ENCODE data around the gene PTCSC3.
"Not testable (repeated sequence)": the region's sequence is repeated elsewhere in the genome, so short reads cannot be mapped to it uniquely, and the experiment has no call there.

The PTCSC3 gene

DNA sequence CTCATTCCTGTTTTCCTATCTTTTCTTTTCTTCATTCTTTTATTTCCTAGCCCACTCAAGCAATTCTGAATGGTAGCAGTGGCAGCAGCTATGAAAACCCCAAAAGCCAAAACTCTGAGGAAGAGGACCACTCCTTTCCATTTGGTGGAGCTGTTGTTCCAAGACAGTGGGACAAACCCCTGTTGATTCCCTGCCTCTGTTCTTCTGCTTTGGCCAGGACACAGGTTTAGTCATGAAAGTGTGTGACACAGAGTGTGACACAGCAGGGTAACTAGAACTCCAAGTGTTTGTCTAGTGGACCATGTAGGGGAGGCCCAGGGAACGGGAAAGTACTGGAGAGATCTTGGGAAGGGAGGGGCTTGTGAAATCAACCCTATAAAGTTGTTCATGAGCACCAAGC, 71.1 kb downstream of the PTCSC3 start:
- TF ChIP-seq, protein P1, sequence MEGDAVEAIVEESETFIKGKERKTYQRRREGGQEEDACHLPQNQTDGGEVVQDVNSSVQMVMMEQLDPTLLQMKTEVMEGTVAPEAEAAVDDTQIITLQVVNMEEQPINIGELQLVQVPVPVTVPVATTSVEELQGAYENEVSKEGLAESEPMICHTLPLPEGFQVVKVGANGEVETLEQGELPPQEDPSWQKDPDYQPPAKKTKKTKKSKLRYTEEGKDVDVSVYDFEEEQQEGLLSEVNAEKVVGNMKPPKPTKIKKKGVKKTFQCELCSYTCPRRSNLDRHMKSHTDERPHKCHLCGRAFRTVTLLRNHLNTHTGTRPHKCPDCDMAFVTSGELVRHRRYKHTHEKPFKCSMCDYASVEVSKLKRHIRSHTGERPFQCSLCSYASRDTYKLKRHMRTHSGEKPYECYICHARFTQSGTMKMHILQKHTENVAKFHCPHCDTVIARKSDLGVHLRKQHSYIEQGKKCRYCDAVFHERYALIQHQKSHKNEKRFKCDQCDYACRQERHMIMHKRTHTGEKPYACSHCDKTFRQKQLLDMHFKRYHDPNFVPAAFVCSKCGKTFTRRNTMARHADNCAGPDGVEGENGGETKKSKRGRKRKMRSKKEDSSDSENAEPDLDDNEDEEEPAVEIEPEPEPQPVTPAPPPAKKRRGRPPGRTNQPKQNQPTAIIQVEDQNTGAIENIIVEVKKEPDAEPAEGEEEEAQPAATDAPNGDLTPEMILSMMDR (IDR thresholded peaks at IDR 0.05; ENCODE audit: low read depth, low read length, missing control alignments) = peak; percentile 15
- Histone ChIP-seq H3K27ac (no peak overlapping the region), H3K27me3 (replicated peaks) (no peaks in the 10 kb centered on the region), H3K36me3 (replicated peaks) (no peaks in the 10 kb centered on the region), H3K4me3 (ENCODE audit: low read depth, low read length) (no peak overlapping the region)
- in situ Hi-C loops (cut with HindIII; ENCODE audit: low pct_ligation_motif_present, low sequenced_read_pairs) = no loop called here
- no peak for DNase-seq

GRCh38 chr14:36104258-36104657, 72.3 kb downstream of the PTCSC3 start:
- H3K27me3 ChIP-seq (replicated peaks); H3K36me3 ChIP-seq (replicated peaks); H3K27ac ChIP-seq; DNase-seq; H3K4me3 ChIP-seq (ENCODE audit: low read depth, low read length); in situ Hi-C loops (cut with HindIII; ENCODE audit: low pct_ligation_motif_present, low sequenced_read_pairs): not testable (repeated sequence)

DNA sequence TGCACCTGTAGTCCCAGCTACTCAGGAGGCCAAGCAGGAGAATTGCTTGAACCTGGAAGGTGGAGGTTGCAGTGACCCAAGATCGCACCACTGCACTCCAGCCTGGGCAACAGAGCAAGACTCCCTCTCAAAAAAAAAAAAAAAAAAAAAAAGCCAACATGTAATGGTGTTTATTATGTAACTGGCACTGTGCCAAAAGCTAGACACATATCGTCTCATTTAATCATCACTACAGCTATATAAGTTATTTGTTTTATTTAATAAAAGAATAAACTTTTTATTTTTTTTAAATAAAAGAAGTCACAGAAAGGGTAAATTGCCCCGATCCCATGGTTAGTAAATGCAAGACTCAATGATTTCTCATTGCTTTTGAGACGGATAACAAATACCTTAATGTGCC, 76.9 kb downstream of the PTCSC3 start:
- no peak overlapping the region for H3K4me3 ChIP-seq (ENCODE audit: low read depth, low read length)
- in situ Hi-C loops (cut with HindIII; ENCODE audit: low pct_ligation_motif_present, low sequenced_read_pairs) = no loop called here
- TF ChIP-seq, protein P1 (IDR thresholded peaks at IDR 0.05; ENCODE audit: low read depth, low read length, missing control alignments) = no peak

DNA sequence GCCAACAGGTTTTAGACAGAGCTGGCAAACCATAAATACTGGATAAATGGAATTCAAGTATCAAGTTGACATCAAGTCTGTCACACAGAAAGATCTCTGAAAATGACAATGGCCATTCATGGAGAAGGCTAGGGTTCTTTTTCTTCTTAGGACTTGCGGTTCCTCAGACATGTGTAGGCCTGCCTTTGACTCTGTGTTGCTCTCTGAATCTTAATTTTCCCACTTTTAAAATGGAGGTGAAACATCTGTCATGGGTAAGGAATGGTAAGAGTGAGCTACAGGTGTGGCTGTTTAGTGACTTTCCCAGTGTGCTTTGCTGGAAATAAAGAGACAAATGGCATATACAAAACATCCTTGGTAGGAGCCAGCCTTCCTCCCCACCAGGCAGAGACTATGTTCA, 79.2 kb downstream of the PTCSC3 start:
- TF ChIP-seq, protein P1 (IDR thresholded peaks at IDR 0.05; ENCODE audit: low read depth, low read length, missing control alignments) = no peak
- no peaks in the 10 kb centered on the region for H3K36me3 ChIP-seq (replicated peaks)
- in situ Hi-C loops (cut with HindIII; ENCODE audit: low pct_ligation_motif_present, low sequenced_read_pairs) = no loop called here
- H3K27ac ChIP-seq = no peak overlapping the region
- no peak for DNase-seq
- H3K27me3 ChIP-seq (replicated peaks) = no peaks in the 10 kb centered on the region
- no peak overlapping the region for H3K4me3 ChIP-seq (ENCODE audit: low read depth, low read length)

More for the DNA sequence above, 76.9 kb downstream of the PTCSC3 start:
- no peak overlapping the region for H3K27ac ChIP-seq
- no peaks in the 10 kb centered on the region for H3K36me3 ChIP-seq (replicated peaks)
- H3K27me3 ChIP-seq (replicated peaks) = no peaks in the 10 kb centered on the region
- DNase-seq = no peak

- no peak for DNase-seq
- Histone ChIP-seq H3K4me3 (ENCODE audit: low read depth, low read length) (no peak overlapping the region), H3K36me3 (replicated peaks) (no peaks in the 10 kb centered on the region), H3K27me3 (replicated peaks) (no peaks in the 10 kb centered on the region), H3K27ac (no peak overlapping the region)
- in situ Hi-C loops (cut with HindIII; ENCODE audit: low pct_ligation_motif_present, low sequenced_read_pairs) = no loop called here
- TF ChIP-seq, protein P1 (IDR thresholded peaks at IDR 0.05; ENCODE audit: low read depth, low read length, missing control alignments) = no peak
Measured at GRCh38 chr14:36096090-36096489, 80.4 kb downstream of the PTCSC3 start.

GRCh38 chr14:36094963-36095362, 81.6 kb downstream of the PTCSC3 start:
- in situ Hi-C loops (cut with HindIII; ENCODE audit: low pct_ligation_motif_present, low sequenced_read_pairs) = no loop called here
- TF ChIP-seq, protein P1 (IDR thresholded peaks at IDR 0.05; ENCODE audit: low read depth, low read length, missing control alignments) = no peak
- no peak for DNase-seq
- no peak overlapping the region for H3K4me3 ChIP-seq (ENCODE audit: low read depth, low read length)
- H3K27me3 ChIP-seq (replicated peaks) = no peaks in the 10 kb centered on the region
- H3K27ac ChIP-seq = no peak overlapping the region
- H3K36me3 ChIP-seq (replicated peaks) = no peaks in the 10 kb centered on the region
